Ishikawa (cell line): Measurements from ENCODE around the gene AK4.

Source experiments
- CEBPB ChIP-seq: IDR thresholded peaks from 2 replicates; pipeline ENCODE4 v1.6.1; 2012
- CREB1 ChIP-seq: IDR thresholded peaks from 2 replicates; pipeline ENCODE4 v1.6.1; 2012; ENCODE audit warnings: low read depth
- EGR1 ChIP-seq: IDR thresholded peaks from 2 replicates; pipeline ENCODE4 v1.6.1; 2012
- EP300 ChIP-seq: IDR thresholded peaks from 2 replicates; pipeline ENCODE4 v1.6.1; 2012; ENCODE audit warnings: borderline replicate concordance
- FOXM1 ChIP-seq: IDR thresholded peaks from 2 replicates; pipeline ENCODE4 v1.6.1; 2012; ENCODE audit warnings: low read depth, borderline replicate concordance
- MAX ChIP-seq: IDR thresholded peaks from 2 replicates; pipeline ENCODE4 v1.6.1; 2012
- NFIC ChIP-seq: IDR thresholded peaks from 2 replicates; pipeline ENCODE4 v1.6.1; 2012
- RAD21 ChIP-seq: IDR thresholded peaks from 2 replicates; pipeline ENCODE4 v1.6.1; 2012; ENCODE audit warnings: low read depth
- REST ChIP-seq: IDR thresholded peaks from 2 replicates; pipeline ENCODE4 v1.6.1; 2012; ENCODE audit warnings: low read depth, mild to moderate bottlenecking
- TAF1 ChIP-seq: IDR thresholded peaks from 2 replicates; pipeline ENCODE4 v1.6.1; 2012; ENCODE audit warnings: low read depth, mild to moderate bottlenecking
- TCF12 ChIP-seq: IDR thresholded peaks from 2 replicates; pipeline ENCODE4 v1.6.1; 2012; ENCODE audit warnings: low read depth
- TEAD4 ChIP-seq: IDR thresholded peaks from 2 replicates; pipeline ENCODE4 v1.6.1; 2012
- USF1 ChIP-seq: IDR thresholded peaks from 2 replicates; pipeline ENCODE4 v1.6.1; 2012
- YY1 ChIP-seq: IDR thresholded peaks from 2 replicates; pipeline ENCODE4 v1.6.1; 2012; ENCODE audit warnings: low read depth
- ZBTB7A ChIP-seq: IDR thresholded peaks from 2 replicates; pipeline ENCODE4 v1.6.1; 2012; ENCODE audit warnings: low read depth

AK4 gene

GRCh38 chr1:65216989-65217388, 69.0 kb downstream of the AK4 start:
- no peak for TF ChIP-seq CREB1
- no peak for TF ChIP-seq CEBPB
- TF ChIP-seq EP300, result no peak
- no peak for TF ChIP-seq FOXM1
- TF ChIP-seq TAF1, result no peak

GRCh38 chr1:65221638-65222339, 73.8 kb downstream of the AK4 start:
- TF ChIP-seq REST (no peak), CREB1 (no peak), RAD21 (no peak), YY1 (no peak), TCF12 (no peak), ZBTB7A (no peak), NFIC (no peak), EGR1 (no peak)

- TF ChIP-seq NFIC, result no peak
- no peak for TF ChIP-seq REST
- no peak for TF ChIP-seq TCF12
- no peak for TF ChIP-seq ZBTB7A
- TF ChIP-seq FOXM1, result no peak
Observed at GRCh38 chr1:65222340-65222940, 74.4 kb downstream of the AK4 start.

- TF ChIP-seq USF1 (no peak), MAX (no peak), TEAD4 (no peak), YY1 (no peak), EGR1 (no peak), CREB1 (no peak), TAF1 (no peak), REST (no peak), TCF12 (no peak), FOXM1 (no peak), EP300 (no peak), RAD21 (no peak), NFIC (no peak), ZBTB7A (no peak), CEBPB (no peak)
Observed at GRCh38 chr1:65224681-65225091, 76.7 kb downstream of the AK4 start.

GRCh38 chr1:65225179-65225578, 77.2 kb downstream of the AK4 start:
- TF ChIP-seq USF1 (no peak), MAX (no peak), FOXM1 (no peak), CEBPB (no peak), ZBTB7A (no peak), EGR1 (no peak), TAF1 (no peak), EP300 (no peak), NFIC (no peak), TEAD4 (no peak)
